Activated CD8-positive, alpha-beta T cell treated with anti-CD3 and anti-CD28 coated beads, Interleukin-2, amount 10 ng/mL, durations not matched to agents 7 days and 5 days (primary cell): Measurements from ENCODE around the gene ZNF823. TPM values are rescaled to one million over a fixed set of nuclear protein-coding genes. Genes with fewer than 3 reads are reported as not detected.

Experiments
- ATAC-seq: fragments of 150-1000 bp; cut with Tn5 transposase; one replicate; pipeline ENCODE4 v1.10.0; 2021; ENCODE audit warnings: moderate library complexity
- CTCF ChIA-PET: fragments of 350-600 bp; sonication (Branson Sonifier 250); formaldehyde crosslinking; loops from one replicate; lab custom pipeline; 2021; ENCODE audit warnings: antibody characterized with exemption; lab: Charles Lee
- POLR2A ChIA-PET: fragments of 350-600 bp; sonication (Branson Sonifier 250); formaldehyde crosslinking; loops from one replicate; lab custom pipeline; 2021; ENCODE audit warnings: antibody characterized with exemption; lab: Charles Lee
- DNase-seq: peaks from one replicate; pipeline ENCODE4 v3.0.0-alpha.2; 2020
- H3K27ac Mint-ChIP-seq: one replicate; pipeline ENCODE4 v1.8.0; 2021; ENCODE audit warnings: mild to moderate bottlenecking, mixed read lengths
- H3K27me3 Mint-ChIP-seq: one replicate; pipeline ENCODE4 v1.8.0; 2021; ENCODE audit warnings: low read depth, mixed read lengths
- H3K36me3 Mint-ChIP-seq: one replicate; pipeline ENCODE4 v1.8.0; 2021; ENCODE audit warnings: low read depth, mixed read lengths
- H3K4me1 Mint-ChIP-seq: one replicate; pipeline ENCODE4 v1.8.0; 2021; ENCODE audit warnings: low read depth, mixed read lengths
- H3K4me3 Mint-ChIP-seq: one replicate; pipeline ENCODE4 v1.8.0; 2021; ENCODE audit warnings: mild to moderate bottlenecking, mixed read lengths
- H3K9me3 Mint-ChIP-seq: one replicate; pipeline ENCODE4 v1.8.0; 2022; ENCODE audit warnings: mixed read lengths; ENCODE audit not compliant: insufficient read depth
- total RNA-seq, 2 experiments: library from RNA; stranded (reverse); gene quantifications; one replicate each; pipeline ENCODE4 v1.2.3, GENCODE V29; 2021

Gene ZNF823
- total RNA-seq, 2 experiments from 2014 or later: 6.5 to 7.0 TPM

DNA sequence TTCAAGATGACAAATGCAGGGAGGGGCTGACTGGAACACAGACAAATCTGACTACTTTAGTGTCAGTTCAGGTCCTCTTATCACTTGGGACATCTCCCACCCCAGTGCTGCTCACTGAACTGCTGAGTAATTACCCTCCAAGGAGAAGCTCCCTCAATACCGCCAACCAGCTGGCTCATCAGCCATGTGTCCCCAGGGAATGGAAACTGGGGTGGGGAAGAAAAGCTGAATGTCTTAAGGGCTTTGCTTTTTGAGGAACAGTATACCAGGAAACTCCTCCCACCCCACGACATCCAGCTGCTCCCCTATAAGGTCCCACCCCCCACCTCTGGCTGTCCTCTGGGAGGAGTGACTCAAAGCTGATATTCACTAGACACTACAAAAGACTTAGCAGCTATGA, 2.0 kb downstream of the ZNF823 start:
- no peaks in the 10 kb centered on the region for H3K9me3 Mint-ChIP-seq
- ATAC-seq (no peak), DNase-seq (no peak)
- no peak overlapping the region for H3K27ac Mint-ChIP-seq
- peaks cover 29% of the 10 kb centered on the region for H3K36me3 Mint-ChIP-seq
- ChIA-PET POLR2A (interaction anchor here (0.6 kb wide), 1 partner anchor 208 kb away, joined by 3 read pairs; the partner anchor contains the start of gene ECSIT), CTCF (interaction anchor here (0.9 to 2.1 kb wide), 3 partner anchors 36 to 404 kb away, joined by 3 to 9 read pairs (median 4); partner anchors contain the start of gene ZNF20)
- peaks cover 21% of the 10 kb centered on the region for H3K4me1 Mint-ChIP-seq
- peak overlapping the region; percentile 99 for H3K4me3 Mint-ChIP-seq
- peaks cover 6% of the 10 kb centered on the region for H3K27me3 Mint-ChIP-seq

DNA sequence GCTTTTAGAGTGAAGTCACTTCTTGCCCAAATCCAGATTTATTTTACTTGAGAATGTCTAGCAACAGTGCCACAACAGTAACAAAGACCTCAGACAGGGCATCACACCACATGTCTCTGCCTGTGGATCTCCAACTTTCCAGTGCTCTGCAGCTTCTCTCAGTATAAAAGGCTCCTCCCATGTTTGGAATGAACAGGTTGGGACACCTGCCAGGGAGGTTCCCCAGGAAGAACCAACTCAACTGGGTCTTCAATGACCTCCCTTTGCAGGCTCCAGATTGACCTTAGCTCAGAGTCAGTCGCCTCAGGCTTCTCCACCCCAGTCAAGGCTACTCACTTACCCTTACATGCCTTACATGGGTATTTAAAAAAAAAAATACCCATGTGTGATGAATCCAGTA, 3.4 kb downstream of the ZNF823 start:
- H3K27me3 Mint-ChIP-seq: peaks cover 2% of the 10 kb centered on the region
- ChIA-PET POLR2A (no interaction called here), CTCF (interaction anchor here (0.6 to 2.1 kb wide), 2 partner anchors 35 to 554 kb away, joined by 3 to 9 read pairs; no protein-coding TSS in a partner anchor)
- no peak for ATAC-seq
- peaks cover 36% of the 10 kb centered on the region for H3K36me3 Mint-ChIP-seq
- no peak for DNase-seq
- peaks cover 21% of the 10 kb centered on the region for H3K4me1 Mint-ChIP-seq
- no peak overlapping the region for H3K27ac Mint-ChIP-seq
- H3K4me3 Mint-ChIP-seq: no peak overlapping the region
- H3K9me3 Mint-ChIP-seq: peaks cover 4% of the 10 kb centered on the region

DNA sequence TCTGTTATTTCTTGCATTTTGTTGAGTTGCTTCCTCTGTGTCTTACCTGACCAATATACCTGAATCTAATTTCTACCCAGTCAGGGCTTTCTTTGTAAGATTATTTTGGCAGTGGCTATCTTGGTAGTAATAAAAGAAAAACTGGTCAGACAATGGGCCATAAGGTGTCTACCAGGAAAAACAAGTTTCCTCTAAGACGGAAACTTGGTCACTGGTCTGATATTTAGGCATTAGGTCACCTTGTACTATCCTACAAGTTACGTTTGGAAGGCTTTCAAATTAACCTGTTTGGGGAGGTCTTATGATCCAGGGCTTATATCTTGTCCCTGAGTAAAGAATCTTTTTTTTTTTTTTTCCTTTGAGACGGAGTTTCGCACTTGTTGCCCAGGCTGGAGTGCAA, 9.2 kb downstream of the ZNF823 start:
- H3K4me3 Mint-ChIP-seq: no peak overlapping the region
- H3K27ac Mint-ChIP-seq: no peak overlapping the region
- ATAC-seq (no peak), DNase-seq (no peak)
- ChIA-PET CTCF (no interaction called here), POLR2A (no interaction called here)
- peaks cover 60% of the 10 kb centered on the region for H3K36me3 Mint-ChIP-seq
- H3K27me3 Mint-ChIP-seq: no peaks in the 10 kb centered on the region
- no peaks in the 10 kb centered on the region for H3K4me1 Mint-ChIP-seq
- peaks cover 24% of the 10 kb centered on the region for H3K9me3 Mint-ChIP-seq

DNA sequence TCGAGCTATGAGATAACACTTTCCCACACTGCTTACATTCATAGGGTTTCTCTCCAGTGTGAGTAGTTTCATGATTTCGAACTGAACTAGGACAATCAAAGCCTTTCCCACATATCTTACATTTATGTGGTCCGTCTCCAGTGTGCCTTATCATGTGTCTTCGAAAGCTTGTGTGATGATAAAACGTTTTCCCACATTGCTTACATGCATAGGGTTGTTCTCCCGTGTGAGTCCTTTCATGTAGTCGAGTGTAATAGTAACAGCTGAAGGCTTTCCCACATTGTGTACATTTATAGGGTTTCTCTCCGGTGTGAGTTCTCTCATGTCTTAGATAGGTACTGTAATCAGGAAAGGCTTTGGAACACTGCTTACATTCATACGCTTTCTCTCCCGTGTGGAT, 16.3 kb downstream of the ZNF823 start:
- DNase-seq: no peak
- peaks cover 46% of the 10 kb centered on the region for H3K9me3 Mint-ChIP-seq
- POLR2A ChIA-PET: no interaction called here

DNA sequence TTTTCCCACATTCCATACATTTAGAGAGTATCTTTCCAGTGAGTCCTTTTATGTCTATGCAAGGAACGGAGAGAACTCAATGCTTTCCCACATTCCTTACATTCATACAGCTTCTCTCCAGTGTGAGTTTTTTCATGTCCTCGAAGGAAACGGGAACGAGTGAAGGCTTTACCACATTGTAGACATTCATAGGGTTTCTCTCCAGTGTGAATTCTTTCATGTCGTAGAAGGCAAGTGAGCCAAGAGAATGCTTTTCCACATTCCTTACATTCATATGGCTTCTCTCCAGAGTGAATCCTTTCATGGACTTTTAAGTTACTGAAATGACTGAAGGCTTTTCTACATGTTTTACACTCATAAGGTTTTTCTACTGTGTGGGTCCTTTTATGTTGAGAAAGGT, 17.1 kb downstream of the ZNF823 start:
- H3K27ac Mint-ChIP-seq: no peak overlapping the region
- peaks cover 65% of the 10 kb centered on the region for H3K36me3 Mint-ChIP-seq
- ChIA-PET CTCF (no interaction called here), POLR2A (interaction anchor here (0.6 kb wide), 1 partner anchor 148 kb away, joined by 3 read pairs; no protein-coding TSS in a partner anchor)
- H3K4me3 Mint-ChIP-seq: no peak overlapping the region
- no peaks in the 10 kb centered on the region for H3K27me3 Mint-ChIP-seq
- DNase-seq (no peak), ATAC-seq (no peak)
- H3K4me1 Mint-ChIP-seq: no peaks in the 10 kb centered on the region
- H3K9me3 Mint-ChIP-seq: peaks cover 42% of the 10 kb centered on the region

More for the DNA sequence above, 16.3 kb downstream of the ZNF823 start:
- Mint-ChIP-seq H3K27me3 (no peaks in the 10 kb centered on the region), H3K27ac (no peak overlapping the region), H3K36me3 (peaks cover 70% of the 10 kb centered on the region), H3K4me1 (no peaks in the 10 kb centered on the region), H3K4me3 (no peak overlapping the region)
- no peak for ATAC-seq
- CTCF ChIA-PET: no interaction called here

DNA sequence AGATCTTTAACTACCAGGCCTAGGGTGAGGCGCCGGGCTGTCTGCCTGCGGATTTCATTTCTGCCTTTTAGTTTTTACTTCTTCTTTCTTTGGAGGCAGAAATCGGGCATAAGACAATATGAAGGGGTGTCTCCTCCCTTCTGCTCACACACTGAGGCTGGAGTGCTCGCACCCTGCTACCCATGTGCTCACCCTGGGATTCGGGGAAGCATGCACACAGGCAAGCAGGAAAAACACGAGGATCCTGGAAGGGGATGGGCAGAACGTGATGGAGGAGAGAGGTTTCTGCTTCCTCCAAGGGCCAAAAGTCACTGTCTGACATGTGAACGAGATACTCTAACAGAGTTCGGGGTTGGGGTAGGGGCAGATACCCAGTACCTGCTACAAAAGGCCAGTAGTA, 28.4 kb downstream of the ZNF823 start:
- Mint-ChIP-seq H3K27me3 (no peaks in the 10 kb centered on the region), H3K4me3 (no peak overlapping the region), H3K4me1 (no peaks in the 10 kb centered on the region), H3K9me3 (peaks cover 12% of the 10 kb centered on the region), H3K27ac (no peak overlapping the region), H3K36me3 (no peaks in the 10 kb centered on the region)
- CTCF ChIA-PET: no interaction called here
- ATAC-seq (no peak), DNase-seq (no peak)
- POLR2A ChIA-PET: no interaction called here

DNA sequence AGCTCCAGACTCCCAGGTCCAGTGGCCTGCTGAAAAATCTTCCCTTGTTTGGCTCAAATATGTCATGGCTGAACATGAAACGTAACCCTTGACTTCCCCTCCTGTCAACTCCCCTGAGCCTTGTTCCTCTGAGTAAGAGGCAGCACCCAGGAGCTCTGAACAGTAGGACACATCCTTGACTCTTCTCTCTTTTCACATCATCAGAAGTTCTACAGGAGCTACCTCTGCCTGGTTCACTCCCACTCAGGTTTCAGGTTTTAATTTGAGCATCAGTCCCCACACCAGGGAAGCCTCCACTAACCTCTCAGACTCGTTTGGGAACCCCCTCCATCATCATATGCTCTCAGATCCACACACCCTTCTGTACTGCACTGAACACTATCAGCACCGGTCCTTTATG, 30.3 kb downstream of the ZNF823 start:
- ATAC-seq (no peak), DNase-seq (no peak)
- Mint-ChIP-seq H3K27ac (no peak overlapping the region), H3K36me3 (no peaks in the 10 kb centered on the region), H3K27me3 (no peaks in the 10 kb centered on the region), H3K9me3 (peaks cover 7% of the 10 kb centered on the region), H3K4me3 (no peak overlapping the region), H3K4me1 (no peaks in the 10 kb centered on the region)
- ChIA-PET CTCF (no interaction called here), POLR2A (interaction anchor here (0.6 kb wide), 1 partner anchor 547 kb away, joined by 3 read pairs; no protein-coding TSS in a partner anchor)

DNA sequence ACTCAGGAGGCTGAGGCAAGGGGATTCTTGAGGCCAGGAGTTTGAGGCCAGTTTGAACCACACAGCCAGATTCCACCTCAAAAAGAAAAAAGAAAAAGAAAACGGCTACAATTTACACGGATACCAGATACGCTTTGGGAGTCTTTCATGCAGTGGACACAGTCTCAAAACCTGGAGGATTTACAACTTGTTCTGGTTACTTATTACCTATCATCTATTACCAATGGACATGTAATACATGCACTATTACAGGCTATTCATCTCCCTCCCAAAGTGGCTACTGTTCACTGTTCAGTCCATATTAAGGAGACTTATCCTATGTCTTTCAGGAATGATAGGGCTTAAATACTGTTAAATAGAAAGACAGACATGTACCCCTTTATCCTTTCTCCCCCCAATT, 33.3 kb downstream of the ZNF823 start:
- ChIA-PET CTCF (no interaction called here), POLR2A (no interaction called here)
- Mint-ChIP-seq H3K4me1 (no peaks in the 10 kb centered on the region), H3K9me3 (no peaks in the 10 kb centered on the region), H3K4me3 (no peak overlapping the region), H3K27me3 (no peaks in the 10 kb centered on the region), H3K36me3 (no peaks in the 10 kb centered on the region), H3K27ac (no peak overlapping the region)
- no peak for ATAC-seq
- no peak for DNase-seq

DNA sequence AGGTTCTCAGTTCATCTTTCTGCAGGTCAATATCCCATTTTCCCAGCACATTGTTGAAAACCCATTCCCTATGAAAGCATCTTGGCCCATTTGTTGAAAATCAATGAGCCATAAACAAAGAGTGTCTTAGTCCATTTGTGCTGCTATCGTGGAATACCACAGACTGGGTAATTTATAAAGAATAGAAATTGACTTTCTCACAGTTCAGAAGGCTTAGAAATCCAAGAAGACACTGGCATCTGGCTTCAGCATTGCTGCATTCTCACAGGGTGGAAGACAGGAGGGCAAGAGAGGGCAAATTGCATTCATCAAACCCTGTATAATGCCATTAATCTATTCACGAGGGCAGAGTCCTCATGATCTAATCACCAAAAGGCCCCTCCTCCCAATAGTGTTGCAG, 34.1 kb downstream of the ZNF823 start:
- no peak overlapping the region for H3K4me3 Mint-ChIP-seq
- H3K9me3 Mint-ChIP-seq: no peaks in the 10 kb centered on the region
- H3K4me1 Mint-ChIP-seq: no peaks in the 10 kb centered on the region
- DNase-seq (no peak), ATAC-seq (no peak)
- ChIA-PET CTCF (interaction anchor here (0.6 kb wide), 1 partner anchor 12 kb away, joined by 3 read pairs; no protein-coding TSS in a partner anchor), POLR2A (no interaction called here)
- no peaks in the 10 kb centered on the region for H3K36me3 Mint-ChIP-seq
- no peaks in the 10 kb centered on the region for H3K27me3 Mint-ChIP-seq
- no peak overlapping the region for H3K27ac Mint-ChIP-seq

DNA sequence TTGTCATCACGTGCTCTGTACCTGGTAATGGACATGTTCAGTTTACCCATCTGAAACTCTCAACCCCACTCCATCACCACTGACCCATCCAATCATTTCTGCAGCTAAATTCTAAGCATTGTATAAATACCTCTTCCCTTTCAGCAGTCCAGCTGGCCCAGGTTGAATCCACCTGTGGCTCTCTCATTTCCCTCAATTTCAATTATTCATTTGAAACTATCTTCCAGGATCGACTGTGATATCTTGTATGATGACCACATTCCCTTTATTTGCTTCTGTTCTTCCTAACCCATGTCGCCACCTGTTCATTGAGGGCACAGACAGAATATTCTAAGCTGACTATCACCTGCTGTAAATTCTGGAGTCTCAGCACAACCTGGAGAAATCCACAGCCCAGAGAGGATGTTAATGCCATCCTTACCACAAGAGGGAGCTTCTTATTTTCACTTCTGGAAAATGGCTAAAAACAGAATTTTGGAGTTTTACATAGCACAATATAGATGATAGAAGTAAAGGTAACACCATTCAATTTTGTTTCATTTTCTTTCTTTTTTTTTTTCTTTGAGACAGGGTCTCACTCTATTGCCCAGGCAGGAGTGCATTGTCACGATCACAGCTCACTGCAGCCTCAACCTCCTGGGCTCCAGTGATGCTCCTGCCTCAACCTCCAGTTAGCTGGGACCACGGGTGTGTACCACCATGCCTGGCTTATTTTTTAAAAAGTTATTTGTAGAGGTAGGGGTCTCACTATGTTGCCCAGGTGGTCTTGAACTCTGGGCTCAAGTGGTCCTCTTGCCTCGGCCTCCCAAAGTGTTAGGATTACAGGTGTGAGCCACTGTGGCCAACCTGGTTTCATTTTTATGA, 38.6 kb downstream of the ZNF823 start:
- ChIA-PET CTCF (interaction anchor here (0.8 to 2.3 kb wide), 15 partner anchors 9 to 223 kb away, joined by 3 to 9 read pairs (median 3); no protein-coding TSS in a partner anchor), POLR2A (no interaction called here)
- H3K4me1 Mint-ChIP-seq: no peaks in the 10 kb centered on the region
- no peaks in the 10 kb centered on the region for H3K9me3 Mint-ChIP-seq
- DNase-seq (peak; percentile 26), ATAC-seq (no peak)
- H3K27ac Mint-ChIP-seq: no peak overlapping the region
- no peak overlapping the region for H3K4me3 Mint-ChIP-seq
- H3K27me3 Mint-ChIP-seq: peaks cover 8% of the 10 kb centered on the region
- H3K36me3 Mint-ChIP-seq: no peaks in the 10 kb centered on the region

DNA sequence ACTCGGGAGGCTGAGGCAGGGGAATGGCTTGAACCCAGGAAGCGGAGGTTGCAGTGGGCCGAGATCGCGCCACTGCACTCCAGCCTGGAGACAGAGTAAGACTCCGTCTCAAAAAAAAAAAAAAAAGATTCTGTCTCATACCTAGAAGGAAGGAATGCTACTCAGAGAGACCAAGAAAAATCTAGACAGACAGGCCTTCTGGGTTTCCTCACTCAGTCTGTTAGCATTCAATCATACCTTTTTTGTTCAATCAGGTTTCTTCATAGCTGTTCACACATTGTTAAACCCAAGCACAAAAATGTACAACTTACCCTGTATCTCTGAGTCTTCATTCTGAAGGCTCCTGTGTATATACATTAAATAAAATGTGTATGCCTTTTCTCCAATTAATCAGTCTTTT, 40.5 kb downstream of the ZNF823 start:
- POLR2A ChIA-PET: no interaction called here
- ATAC-seq (no peak), DNase-seq (no peak)
- CTCF ChIA-PET: interaction anchor here (1.5 kb wide), 1 partner anchor 100 kb away, joined by 3 read pairs; the partner anchor contains the start of gene ZNF491
- Mint-ChIP-seq H3K27me3 (peaks cover 23% of the 10 kb centered on the region), H3K4me1 (peaks cover 14% of the 10 kb centered on the region), H3K27ac (no peak overlapping the region), H3K36me3 (peaks cover 6% of the 10 kb centered on the region), H3K9me3 (no peaks in the 10 kb centered on the region), H3K4me3 (no peak overlapping the region)

DNA sequence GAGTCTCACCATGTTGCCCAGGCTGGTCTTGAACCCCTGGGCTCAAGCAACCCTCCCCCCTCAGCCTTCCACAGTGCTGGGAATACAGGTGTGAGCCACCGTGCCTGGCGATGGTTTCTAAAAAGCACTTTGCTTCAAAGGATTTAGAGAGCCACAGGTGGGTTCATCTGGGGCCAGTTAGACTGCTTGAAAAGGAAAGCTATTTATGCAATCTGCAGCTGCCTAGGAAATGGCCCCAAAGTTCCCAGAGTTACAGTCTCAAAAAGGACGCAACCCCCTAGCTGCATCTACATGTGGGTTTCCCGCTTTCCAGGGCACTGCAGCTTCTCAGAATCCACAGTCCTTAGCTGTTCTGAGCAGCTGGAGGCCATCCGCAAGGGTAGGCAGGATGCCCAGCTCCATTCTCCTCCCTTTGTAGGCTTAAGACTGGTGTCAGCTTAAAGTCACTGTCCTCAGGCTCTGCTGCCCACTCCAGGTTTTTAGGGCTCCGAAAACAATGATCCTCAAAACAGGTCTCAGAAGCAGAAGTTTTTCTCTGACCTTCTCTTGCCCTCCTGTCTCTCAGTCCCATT, 41.4 kb downstream of the ZNF823 start:
- no peak overlapping the region for H3K4me3 Mint-ChIP-seq
- DNase-seq (no peak), ATAC-seq (no peak)
- ChIA-PET CTCF (interaction anchor here (1.5 kb wide), 1 partner anchor 101 kb away, joined by 3 read pairs; the partner anchor contains the start of gene ZNF491), POLR2A (interaction anchor here (0.5 kb wide), 1 partner anchor 43 kb away, joined by 3 read pairs; no protein-coding TSS in a partner anchor)
- H3K27me3 Mint-ChIP-seq: peaks cover 26% of the 10 kb centered on the region
- peaks cover 6% of the 10 kb centered on the region for H3K36me3 Mint-ChIP-seq
- peaks cover 3% of the 10 kb centered on the region for H3K9me3 Mint-ChIP-seq
- no peak overlapping the region for H3K27ac Mint-ChIP-seq
- peaks cover 14% of the 10 kb centered on the region for H3K4me1 Mint-ChIP-seq
